Immature natural killer cell (primary cell): ENCODE measurements around the gene ORC2. TPM values are rescaled to one million over a fixed set of nuclear protein-coding genes. Genes with fewer than 3 reads are reported as not detected.
"Not testable (repeated sequence)": the region's sequence is repeated elsewhere in the genome, so short reads cannot be mapped to it uniquely, and the experiment has no call there.

Source experiments
- DNase-seq, 3 donors: peaks; one replicate each; pipeline ENCODE4 v3.0.0; 2022; ENCODE audit warnings: mixed read lengths in 1 of 3
- H3K27ac Mint-ChIP-seq, 6 donors: one replicate each; pipeline ENCODE4 v1.8.0; 2020; ENCODE audit warnings: mixed read lengths in 6 of 6, mild to moderate bottlenecking in 5 of 6, inconsistent platforms in 4 of 6, moderate library complexity in 3 of 6
- H3K27me3 Mint-ChIP-seq, 3 donors: one replicate each; pipeline ENCODE4 v1.8.0; 2020 to 2021; ENCODE audit warnings: low read depth in 3 of 3, mild to moderate bottlenecking in 3 of 3, mixed read lengths in 3 of 3, moderate library complexity in 3 of 3, inconsistent platforms in 1 of 3
- H3K36me3 Mint-ChIP-seq, 3 donors: one replicate each; pipeline ENCODE4 v1.8.0; 2020; ENCODE audit warnings: mixed read lengths in 3 of 3, inconsistent platforms in 2 of 3, mild to moderate bottlenecking in 2 of 3
- H3K4me1 Mint-ChIP-seq, 2 donors: one replicate each; pipeline ENCODE4 v1.8.0; 2020; ENCODE audit warnings: inconsistent platforms in 2 of 2, mild to moderate bottlenecking in 2 of 2, mixed read lengths in 2 of 2, moderate library complexity in 1 of 2
- H3K4me3 Mint-ChIP-seq, 5 donors: one replicate each; pipeline ENCODE4 v1.8.0; 2020; ENCODE audit warnings: mild to moderate bottlenecking in 5 of 5, mixed read lengths in 5 of 5, inconsistent platforms in 3 of 5, moderate library complexity in 3 of 5
- H3K9me3 Mint-ChIP-seq, 6 donors: one replicate each; pipeline ENCODE4 v1.8.0; 2020; ENCODE audit warnings: mild to moderate bottlenecking in 6 of 6, mixed read lengths in 6 of 6, inconsistent platforms in 4 of 6, moderate library complexity in 3 of 6
- polyA plus RNA-seq, 3 donors: library from polyadenylated mRNA; unstranded; fragments of 300-500 nt; fragmentation: Illumina TruSeq; gene quantifications; one replicate each; pipeline ENCODE4 v1.2.3, GENCODE V29; 2021

ORC2 gene
- polyA plus RNA-seq: 10 to 100 TPM in 1 of 3 donors, 1 to 10 TPM in 2; 5.7 to 13.6 (median 9.8) TPM

DNA sequence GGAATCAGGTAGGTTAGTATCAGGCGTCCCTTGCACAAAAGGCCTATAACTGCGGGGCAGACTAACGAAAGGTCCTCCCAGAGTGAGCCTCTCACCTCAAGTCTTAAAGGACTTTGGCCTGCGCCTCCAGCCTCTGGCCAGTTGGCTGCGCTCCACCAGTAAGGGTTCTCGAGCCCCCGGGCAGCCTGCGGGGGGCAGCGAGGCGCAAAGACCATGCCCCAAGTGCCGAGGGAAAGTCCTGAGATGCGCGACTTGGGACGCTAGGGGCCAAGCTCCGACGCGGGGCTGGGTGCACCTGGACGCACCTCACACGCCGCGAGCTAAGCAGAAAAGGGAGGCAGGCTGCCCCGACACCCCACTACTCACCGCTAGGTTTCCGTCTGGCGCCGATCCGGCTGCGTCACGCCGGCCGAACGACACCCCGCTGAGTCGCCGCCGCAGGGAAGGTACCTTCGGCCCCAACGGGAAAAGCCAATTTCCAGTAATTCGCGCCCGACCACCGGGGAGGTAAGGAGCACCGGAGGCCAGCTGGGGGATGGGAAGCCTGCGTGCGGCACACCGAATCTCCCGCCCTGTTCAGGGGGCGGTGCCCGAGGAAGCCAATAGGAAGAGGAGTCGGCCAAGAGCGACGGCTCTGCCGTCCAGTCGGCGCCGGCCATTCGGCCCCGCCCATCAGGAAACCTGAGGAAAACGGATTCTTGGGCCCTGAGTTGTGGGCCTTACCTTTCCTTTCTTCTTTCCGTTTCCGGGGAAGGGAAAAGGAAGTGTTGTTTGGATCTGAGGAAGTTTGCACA lies at the start of gene ORC2:
Gene ORC2, minus strand, starts transcription at position 537 of the 794 bp plus-strand sequence. CDS start 5,537 bp downstream, outside the sequence.
- peak within 1 kb of the TSS; percentile 98 to 99 (median 99) for H3K4me3 Mint-ChIP-seq
- no peaks in the 10 kb centered on the region for H3K9me3 Mint-ChIP-seq
- peak within 1 kb of the TSS; percentile 97 to 99 (median 98) for H3K27ac Mint-ChIP-seq
- peaks cover 48 to 58% of the 10 kb centered on the region in 2 donors for H3K4me1 Mint-ChIP-seq
- peak; percentile 92 to 93 (median 93) for DNase-seq
- peaks cover 6 to 13% (median 11%) of the 10 kb centered on the region in 3 donors for H3K27me3 Mint-ChIP-seq
- no peaks in the 10 kb centered on the region for H3K36me3 Mint-ChIP-seq

DNA sequence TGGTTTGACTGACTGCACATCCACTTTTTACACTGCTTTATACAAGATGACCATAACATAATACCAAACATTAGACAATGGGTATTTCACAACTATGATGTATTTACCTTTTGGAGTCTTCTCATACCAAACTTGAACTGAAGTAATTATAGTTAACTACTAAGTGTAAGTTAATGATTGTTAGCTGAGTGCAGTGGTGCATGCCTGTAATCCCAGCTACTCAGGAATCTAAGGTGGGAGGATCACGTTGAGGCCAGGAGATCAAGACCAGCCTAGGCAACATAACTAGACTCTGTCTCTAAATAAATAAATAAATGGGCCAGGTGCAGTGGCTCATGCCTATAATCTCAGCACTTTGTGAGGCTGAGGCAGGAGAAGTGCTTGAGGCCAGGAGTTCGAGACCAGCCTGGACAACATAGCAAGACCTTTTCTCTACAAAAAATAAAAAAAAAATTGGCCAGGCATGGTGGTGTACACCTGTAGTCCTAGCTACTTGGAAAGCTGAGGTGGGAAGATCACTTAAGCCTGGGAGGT lies 44.9 kb upstream of the ORC2 start:
- no peak overlapping the region for H3K4me3 Mint-ChIP-seq
- H3K27ac Mint-ChIP-seq: no peak overlapping the region
- no peaks in the 10 kb centered on the region for H3K4me1 Mint-ChIP-seq
- DNase-seq: no peak
- peaks cover 0 to 26% (median 26%) of the 10 kb centered on the region in 3 donors for H3K36me3 Mint-ChIP-seq
- peaks cover 0 to 2% (median 0%) of the 10 kb centered on the region in 3 donors for H3K27me3 Mint-ChIP-seq
- no peaks in the 10 kb centered on the region for H3K9me3 Mint-ChIP-seq

DNA sequence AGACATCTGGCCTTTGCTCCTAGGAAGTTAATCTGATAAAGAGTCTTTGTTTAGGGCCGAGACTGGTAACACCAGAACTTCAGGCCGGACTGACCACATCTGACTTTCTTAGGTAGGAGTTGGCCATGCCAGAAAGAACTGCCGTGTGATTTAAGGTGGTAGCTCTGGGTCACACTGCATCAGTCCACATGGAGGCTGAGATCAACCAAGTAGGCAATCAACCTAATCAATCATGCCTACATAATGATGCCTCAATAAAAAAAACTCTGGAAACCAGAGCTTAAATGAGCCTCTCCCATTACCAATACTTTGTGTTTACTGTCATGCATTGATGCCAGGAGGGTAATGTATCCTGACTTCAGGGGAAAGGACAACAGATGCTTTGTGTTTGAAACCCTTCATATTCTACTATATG lies 44.1 kb upstream of the ORC2 start:
- H3K4me3 Mint-ChIP-seq: no peak overlapping the region
- H3K27ac Mint-ChIP-seq: no peak overlapping the region
- H3K27me3 Mint-ChIP-seq: peaks cover 0 to 2% (median 0%) of the 10 kb centered on the region in 3 donors
- DNase-seq: no peak
- H3K36me3 Mint-ChIP-seq: peaks cover 0 to 26% (median 26%) of the 10 kb centered on the region in 3 donors
- H3K9me3 Mint-ChIP-seq: no peaks in the 10 kb centered on the region
- H3K4me1 Mint-ChIP-seq: no peaks in the 10 kb centered on the region

DNA sequence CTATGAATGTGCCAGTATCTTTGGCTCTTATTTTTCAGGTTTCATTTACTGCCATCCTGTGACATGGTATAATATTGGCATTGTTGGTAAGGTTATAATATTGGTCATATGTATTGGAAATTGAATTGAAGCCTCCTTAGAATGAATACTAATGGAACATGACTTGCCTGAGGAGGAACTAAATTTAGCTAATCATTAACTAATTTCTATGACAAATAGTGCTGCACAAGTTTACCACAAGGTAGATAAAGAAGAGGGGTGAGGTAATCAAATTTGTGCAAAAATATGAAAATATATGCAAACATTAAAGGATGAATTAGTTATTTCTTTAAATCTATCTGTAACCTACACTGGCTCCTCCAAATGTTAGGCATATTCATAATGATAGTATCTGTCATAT lies 43.2 kb upstream of the ORC2 start:
- Mint-ChIP-seq H3K36me3 (peaks cover 5 to 26% (median 26%) of the 10 kb centered on the region in 3 donors), H3K27ac (peak overlapping the region in 1 of 6 donors; percentile 53), H3K4me1 (no peaks in the 10 kb centered on the region), H3K9me3 (no peaks in the 10 kb centered on the region), H3K27me3 (peaks cover 0 to 2% (median 0%) of the 10 kb centered on the region in 3 donors), H3K4me3 (no peak overlapping the region)
- DNase-seq: no peak

DNA sequence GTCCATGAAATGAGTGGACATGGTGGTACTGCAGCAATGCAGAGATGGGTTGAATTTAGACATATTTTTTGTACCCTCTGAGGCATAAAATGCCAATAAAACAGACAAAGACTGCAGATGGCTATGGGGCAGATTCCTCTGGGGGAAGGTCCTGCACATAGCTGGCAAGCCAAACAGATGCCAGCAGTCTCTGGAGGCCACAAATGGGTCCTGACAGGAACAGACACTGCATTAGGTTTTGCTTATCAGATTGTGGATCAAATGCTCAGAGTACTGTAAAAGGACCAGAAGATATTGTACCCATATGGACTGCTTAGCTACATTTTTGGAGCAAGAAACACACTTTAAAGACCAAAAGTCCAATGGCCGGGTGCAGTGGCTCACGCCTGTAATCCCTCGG lies 40.9 kb upstream of the ORC2 start:
- peaks cover 0 to 2% (median 0%) of the 10 kb centered on the region in 3 donors for H3K27me3 Mint-ChIP-seq
- H3K9me3 Mint-ChIP-seq: no peaks in the 10 kb centered on the region
- no peak overlapping the region for H3K27ac Mint-ChIP-seq
- DNase-seq: no peak
- H3K4me3 Mint-ChIP-seq: no peak overlapping the region
- H3K36me3 Mint-ChIP-seq: peaks cover 5 to 26% (median 26%) of the 10 kb centered on the region in 3 donors
- no peaks in the 10 kb centered on the region for H3K4me1 Mint-ChIP-seq

DNA sequence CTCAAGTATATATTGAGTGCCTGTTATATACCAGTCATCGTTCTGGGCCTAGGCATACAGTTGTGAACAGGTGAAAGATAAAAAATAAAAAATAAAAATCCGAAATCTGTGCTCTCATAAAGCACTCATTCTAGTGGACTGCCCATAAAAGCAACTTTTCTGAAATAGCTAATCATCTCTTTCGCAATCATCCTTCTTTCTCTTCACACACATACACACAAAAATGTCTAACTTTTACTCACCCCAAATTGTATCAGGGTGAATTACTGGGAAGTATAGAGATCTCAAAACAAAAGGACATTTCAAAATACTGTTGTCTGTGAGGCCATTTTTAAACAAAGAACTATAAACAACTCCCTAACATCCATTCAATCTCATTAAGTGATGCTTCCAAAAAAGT lies 29.6 kb upstream of the ORC2 start:
- Mint-ChIP-seq H3K36me3 (peaks cover 9 to 35% (median 18%) of the 10 kb centered on the region in 3 donors), H3K9me3 (no peaks in the 10 kb centered on the region), H3K4me3 (no peak overlapping the region), H3K27ac (peak overlapping the region in 1 of 6 donors; percentile 57), H3K27me3 (no peaks in the 10 kb centered on the region), H3K4me1 (no peaks in the 10 kb centered on the region)
- DNase-seq: no peak

DNA sequence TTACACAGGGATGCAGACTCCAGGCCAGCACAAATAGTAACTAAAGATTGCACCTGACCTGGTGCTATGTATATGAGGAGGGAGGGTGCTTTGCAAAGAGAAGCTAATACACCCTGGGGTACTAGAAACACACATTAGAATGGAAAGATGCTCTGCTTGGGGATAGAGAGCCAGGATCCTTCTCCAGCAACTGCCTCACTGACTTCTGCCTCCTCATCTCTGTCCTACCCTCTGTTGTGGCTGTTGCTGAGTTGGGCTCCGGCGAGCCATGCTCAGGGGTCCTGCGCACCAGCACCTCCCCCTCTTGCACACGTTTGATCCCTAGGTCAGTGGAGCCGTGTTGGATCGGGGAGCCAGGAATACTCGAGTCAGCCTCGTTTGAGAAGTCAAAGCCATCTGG lies 23.7 kb upstream of the ORC2 start:
- Mint-ChIP-seq H3K27me3 (peaks cover 0 to 2% (median 0%) of the 10 kb centered on the region in 3 donors), H3K36me3 (peaks cover 0 to 28% (median 12%) of the 10 kb centered on the region in 3 donors), H3K4me1 (no peaks in the 10 kb centered on the region), H3K4me3 (no peak overlapping the region), H3K9me3 (no peaks in the 10 kb centered on the region), H3K27ac (no peak overlapping the region)
- no peak for DNase-seq

DNA sequence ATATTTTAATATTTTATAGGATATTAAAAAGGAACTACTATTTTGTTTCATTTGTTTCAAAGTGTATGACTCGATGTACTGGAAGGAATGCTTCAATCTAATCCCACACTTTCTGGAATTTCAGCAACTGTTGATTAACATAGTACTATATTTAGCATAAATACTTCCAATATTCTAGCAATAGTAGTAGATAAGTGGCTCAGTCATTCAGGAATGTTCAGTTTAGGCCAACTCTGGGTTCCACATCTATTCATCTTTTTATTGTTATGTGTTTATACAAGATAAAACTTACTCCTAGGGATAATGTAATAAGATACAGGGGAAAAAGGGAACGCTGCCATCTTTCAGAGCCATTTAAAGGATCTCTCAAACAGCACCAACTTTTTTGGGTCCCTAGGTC lies 22.3 kb upstream of the ORC2 start:
- Mint-ChIP-seq H3K27ac (no peak overlapping the region), H3K4me1 (no peaks in the 10 kb centered on the region), H3K27me3 (peaks cover 0 to 2% (median 0%) of the 10 kb centered on the region in 3 donors), H3K4me3 (no peak overlapping the region), H3K9me3 (no peaks in the 10 kb centered on the region), H3K36me3 (peaks cover 0 to 31% (median 21%) of the 10 kb centered on the region in 3 donors)
- no peak for DNase-seq

DNA sequence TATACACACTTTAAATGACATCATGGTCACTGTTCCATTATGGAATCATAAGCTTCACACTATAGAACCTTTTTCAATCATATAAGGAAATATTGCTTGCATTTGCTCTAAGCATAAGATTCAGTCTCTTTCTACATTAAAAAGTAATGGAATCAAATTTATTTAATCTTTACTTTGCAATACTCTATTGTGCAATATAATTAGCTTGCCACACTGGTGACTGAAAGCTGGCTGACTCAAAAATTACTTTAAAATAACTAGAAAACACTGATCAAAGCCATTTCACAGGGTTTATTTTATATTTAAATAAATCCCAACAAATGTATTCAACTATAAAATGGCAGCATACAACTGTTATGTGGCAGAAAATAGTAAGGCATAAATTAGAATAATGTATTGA lies 13.2 kb upstream of the ORC2 start:
- H3K27ac Mint-ChIP-seq: no peak overlapping the region
- no peaks in the 10 kb centered on the region for H3K9me3 Mint-ChIP-seq
- H3K4me1 Mint-ChIP-seq: no peaks in the 10 kb centered on the region
- H3K27me3 Mint-ChIP-seq: peaks cover 0 to 2% (median 0%) of the 10 kb centered on the region in 3 donors
- H3K4me3 Mint-ChIP-seq: no peak overlapping the region
- DNase-seq: no peak
- H3K36me3 Mint-ChIP-seq: peaks cover 6 to 20% (median 14%) of the 10 kb centered on the region in 3 donors

DNA sequence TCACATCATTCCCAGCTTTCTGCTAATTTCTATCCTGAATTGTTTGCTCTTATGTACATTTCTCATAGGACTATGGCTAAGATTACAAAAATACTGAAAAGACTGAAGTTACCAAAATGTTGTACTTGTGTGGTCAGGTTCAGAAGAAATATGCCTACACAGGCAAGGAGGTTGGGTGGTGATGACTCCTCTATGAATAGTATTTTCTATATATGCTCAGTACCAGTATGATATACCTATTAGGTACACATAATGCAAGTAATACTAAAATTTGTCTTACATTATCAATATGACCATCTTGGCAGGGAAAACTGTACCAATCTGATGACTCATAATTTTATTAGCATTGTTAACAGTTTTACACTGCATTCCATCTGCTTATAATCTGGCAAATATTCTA lies 12.2 kb upstream of the ORC2 start:
- no peak overlapping the region for H3K4me3 Mint-ChIP-seq
- peaks cover 4 to 9% (median 6%) of the 10 kb centered on the region in 3 donors for H3K36me3 Mint-ChIP-seq
- no peak overlapping the region for H3K27ac Mint-ChIP-seq

DNA sequence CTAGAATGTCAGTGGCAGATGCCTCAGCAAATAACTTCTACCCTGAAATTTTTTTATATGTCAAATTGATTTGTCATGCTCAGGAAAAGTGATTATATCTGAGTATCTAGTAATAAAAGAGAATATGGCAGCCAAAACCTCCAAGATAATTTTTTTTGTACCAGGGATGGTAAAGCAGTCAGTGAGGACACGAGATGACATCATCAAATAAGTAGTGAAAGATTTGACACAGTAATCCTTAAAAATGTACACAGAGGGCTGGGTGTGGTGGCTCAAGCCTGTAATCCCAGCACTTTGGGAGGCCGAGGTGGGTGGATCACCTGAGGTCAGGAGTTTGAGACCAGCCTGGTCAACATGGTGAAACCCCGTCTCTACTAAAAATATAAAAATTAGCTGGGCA lies 6.6 kb upstream of the ORC2 start:
- H3K27ac Mint-ChIP-seq, H3K27me3 Mint-ChIP-seq, H3K4me3 Mint-ChIP-seq, H3K9me3 Mint-ChIP-seq, H3K4me1 Mint-ChIP-seq, H3K36me3 Mint-ChIP-seq, DNase-seq: not testable (repeated sequence)

More for the DNA sequence above, 12.2 kb upstream of the ORC2 start:
- no peak for DNase-seq
- no peaks in the 10 kb centered on the region for H3K9me3 Mint-ChIP-seq
- H3K4me1 Mint-ChIP-seq: no peaks in the 10 kb centered on the region
- H3K27me3 Mint-ChIP-seq: peaks cover 0 to 2% (median 0%) of the 10 kb centered on the region in 3 donors

DNA sequence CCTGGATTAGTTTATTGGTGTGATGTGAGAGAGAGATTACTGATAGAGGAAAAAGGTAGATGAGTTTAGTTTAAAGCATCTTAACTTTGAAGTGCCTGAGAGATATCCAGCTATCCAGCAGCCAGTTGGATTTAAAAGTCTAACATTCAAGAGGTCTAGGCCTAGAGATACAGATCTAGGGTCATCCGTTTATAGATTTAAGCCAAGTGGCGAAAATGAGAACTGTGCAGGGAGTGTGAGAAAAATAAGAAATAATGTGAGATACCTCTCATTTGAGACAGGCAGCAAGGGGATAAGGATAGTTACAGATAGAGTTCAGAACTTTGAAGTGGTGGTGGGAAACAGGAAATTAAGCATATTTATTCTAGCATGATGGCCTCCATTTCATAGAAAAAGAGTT lies 5.3 kb upstream of the ORC2 start:
- H3K27ac Mint-ChIP-seq: peak overlapping the region in 4 of 6 donors; percentile 4 to 58 (median 32)
- no peaks in the 10 kb centered on the region for H3K9me3 Mint-ChIP-seq
- no peak overlapping the region for H3K4me3 Mint-ChIP-seq
- no peaks in the 10 kb centered on the region for H3K36me3 Mint-ChIP-seq
- peaks cover 0 to 5% (median 5%) of the 10 kb centered on the region in 3 donors for H3K27me3 Mint-ChIP-seq
- DNase-seq: no peak
- H3K4me1 Mint-ChIP-seq: peaks cover 16 to 21% of the 10 kb centered on the region in 2 donors

DNA sequence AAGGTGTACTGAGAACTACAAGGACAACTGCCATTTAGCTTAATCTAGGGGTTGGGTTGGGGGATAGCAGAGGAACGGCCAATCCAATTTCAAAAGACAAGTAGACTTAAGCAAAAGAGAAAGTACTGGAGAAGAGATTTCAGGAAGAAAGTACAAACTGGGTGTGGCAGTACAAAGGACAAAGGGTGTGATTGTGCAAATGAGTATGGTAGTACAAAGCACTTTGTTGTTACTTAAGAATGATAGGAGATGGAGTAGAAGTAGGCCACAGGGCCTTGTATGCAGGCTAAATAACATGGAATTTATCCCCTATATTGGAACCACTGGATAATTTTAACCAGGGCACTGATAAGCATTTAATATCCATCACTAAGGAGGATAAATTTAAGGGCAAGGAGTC lies 4.7 kb upstream of the ORC2 start:
- Mint-ChIP-seq H3K4me1 (peaks cover 21 to 27% of the 10 kb centered on the region in 2 donors), H3K27me3 (peaks cover 6 to 11% (median 10%) of the 10 kb centered on the region in 3 donors), H3K27ac (peak overlapping the region in 3 of 6 donors; percentile 24 to 71 (median 46)), H3K4me3 (no peak overlapping the region), H3K9me3 (no peaks in the 10 kb centered on the region), H3K36me3 (no peaks in the 10 kb centered on the region)
- DNase-seq: no peak

DNA sequence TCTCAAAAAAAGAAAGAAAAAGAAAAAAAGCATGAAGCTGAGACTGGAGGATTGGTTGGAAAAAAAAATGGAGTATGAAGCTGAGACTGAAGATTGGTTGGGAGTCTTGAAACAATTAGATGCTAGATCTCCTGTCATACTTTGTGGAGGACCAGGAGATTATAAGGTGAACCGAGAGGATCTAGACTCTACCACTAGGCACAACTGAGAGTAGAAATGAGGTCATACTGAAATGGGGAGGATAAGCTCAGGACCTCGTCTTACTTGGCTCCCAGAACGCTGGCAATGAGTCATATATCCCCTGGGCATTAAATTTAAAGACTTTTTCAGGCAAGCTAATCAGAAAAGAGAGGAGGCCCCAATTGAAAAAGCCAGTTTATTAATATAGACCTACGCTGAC lies 3.3 kb upstream of the ORC2 start:
- H3K27ac Mint-ChIP-seq: peak overlapping the region in 2 of 6 donors; percentile 6 to 46
- no peaks in the 10 kb centered on the region for H3K9me3 Mint-ChIP-seq
- H3K4me1 Mint-ChIP-seq: peaks cover 35 to 41% of the 10 kb centered on the region in 2 donors
- peaks cover 6 to 13% (median 11%) of the 10 kb centered on the region in 3 donors for H3K27me3 Mint-ChIP-seq
- no peaks in the 10 kb centered on the region for H3K36me3 Mint-ChIP-seq
- no peak overlapping the region for H3K4me3 Mint-ChIP-seq
- DNase-seq: no peak
